UCSD-AML1 (cell line): Measurements from ENCODE around the gene TMPRSS6.

Experiments
- DNase-seq: peaks from one replicate; lab custom pipeline; 2025; ENCODE audit not compliant: unreplicated experiment; lab: John Stamatoyannopoulos, UW

TMPRSS6 gene

GRCh38 chr22:37118083-37118482, 8.6 kb upstream of the TMPRSS6 start:
- DNase-seq = no peak

- DNase-seq = no peak
Observed at GRCh38 chr22:37117092-37117491, 7.6 kb upstream of the TMPRSS6 start.

GRCh38 chr22:37115032-37115431, 5.5 kb upstream of the TMPRSS6 start:
- no peak for DNase-seq

GRCh38 chr22:37113757-37114156, 4.2 kb upstream of the TMPRSS6 start:
- DNase-seq = no peak

GRCh38 chr22:37112084-37112728, 2.7 kb upstream of the TMPRSS6 start:
- DNase-seq = no peak

- no peak for DNase-seq
Observed at GRCh38 chr22:37111156-37111717, 1.7 kb upstream of the TMPRSS6 start.

DNA sequence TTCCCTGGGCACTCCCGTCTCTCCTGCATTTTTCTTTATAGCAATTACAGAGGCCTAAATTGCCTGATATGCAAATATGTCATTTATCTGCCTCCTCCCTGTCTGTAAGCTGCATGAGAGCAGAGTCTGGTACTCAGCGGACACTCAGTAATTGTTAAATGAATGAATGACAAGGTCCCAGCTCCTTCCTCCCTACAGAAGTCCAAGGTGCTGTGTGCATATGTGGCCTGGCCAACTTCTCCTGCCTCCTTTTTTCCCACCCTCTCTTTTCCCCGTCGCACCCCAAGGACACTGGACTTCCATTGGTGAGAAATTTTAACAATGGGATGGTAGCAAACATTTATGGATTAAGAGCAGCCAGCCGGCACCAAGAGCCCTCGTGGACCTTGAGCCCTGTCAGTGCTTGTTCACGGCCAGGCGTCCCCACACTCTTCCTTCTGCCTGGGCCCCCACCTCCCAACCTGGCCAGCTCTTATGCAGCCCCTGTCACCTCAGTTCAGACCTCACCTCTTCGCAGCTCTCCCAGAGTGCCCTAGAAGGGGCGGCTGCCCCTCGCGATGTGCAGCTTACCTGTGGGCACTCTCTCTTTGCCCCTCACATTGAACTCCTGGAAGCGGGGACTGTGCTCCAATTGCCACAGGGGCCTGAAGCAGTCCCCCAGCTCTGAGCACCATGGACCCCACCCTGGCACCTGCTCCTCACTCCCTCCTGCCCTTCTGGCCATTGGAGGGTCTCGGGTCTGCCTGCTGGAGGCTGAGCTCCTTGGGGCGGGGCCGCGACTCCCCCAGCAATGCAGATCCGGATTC, 1.5 kb downstream of the TMPRSS6 start:
- no peak for DNase-seq

DNA sequence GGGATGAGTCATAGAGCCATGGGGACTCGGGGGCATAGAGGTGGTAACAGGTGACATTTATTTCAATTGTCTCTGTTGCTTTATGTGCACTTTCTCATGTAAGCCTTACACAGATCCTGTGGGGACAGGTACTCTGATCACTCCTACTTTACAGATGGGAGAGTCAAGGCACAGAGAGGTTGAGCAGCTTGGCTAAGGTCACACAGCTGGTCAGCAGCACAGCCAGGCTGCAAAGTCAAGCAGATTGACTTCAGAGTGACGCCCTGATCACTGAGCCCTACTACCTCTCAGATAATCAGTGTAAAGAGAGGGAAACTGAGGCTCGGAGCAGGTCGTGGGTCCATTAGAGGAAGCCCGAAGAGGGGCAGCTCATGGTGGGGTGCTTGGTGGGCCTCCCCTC, 3.5 kb downstream of the TMPRSS6 start:
- no peak for DNase-seq

- DNase-seq = no peak
Observed at GRCh38 chr22:37105154-37105553, 4.4 kb downstream of the TMPRSS6 start.

DNA sequence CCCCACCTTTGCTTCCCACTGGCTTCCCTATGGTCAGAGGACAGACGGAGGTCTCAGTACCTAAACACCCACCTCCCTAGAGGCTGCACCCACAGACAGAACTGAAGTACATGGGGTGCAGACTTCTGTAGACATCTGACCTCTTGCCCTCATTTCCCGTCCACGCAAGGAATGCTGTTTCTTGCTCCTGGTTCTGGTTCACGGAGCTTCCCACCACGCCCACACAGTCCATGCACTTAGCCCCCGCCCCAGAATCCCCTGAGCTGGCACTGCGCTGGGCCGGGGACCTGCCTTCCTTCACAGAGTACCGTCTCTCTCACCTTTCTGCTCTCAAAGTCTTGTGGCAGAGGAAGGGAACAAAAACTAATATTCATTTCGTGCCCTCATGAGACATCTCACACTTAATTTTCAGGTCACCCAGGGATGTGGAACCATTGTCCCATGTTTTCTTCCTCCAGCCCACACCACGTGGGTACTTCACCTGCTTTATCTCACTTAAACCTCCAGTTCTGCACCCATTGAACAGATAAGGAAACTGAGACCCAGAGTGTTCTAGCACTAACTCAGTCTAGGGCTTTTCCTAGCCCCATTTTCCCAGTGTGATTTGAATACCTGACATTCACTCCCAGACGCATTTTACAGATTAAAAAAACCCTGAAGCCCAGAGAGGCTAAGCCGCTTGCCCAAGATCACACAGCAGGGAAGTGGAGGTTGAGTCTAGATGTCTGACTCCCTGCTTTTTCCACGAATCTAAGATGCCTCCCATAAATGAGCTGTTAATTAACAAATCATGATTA, 5.7 kb downstream of the TMPRSS6 start:
- DNase-seq = no peak

DNA sequence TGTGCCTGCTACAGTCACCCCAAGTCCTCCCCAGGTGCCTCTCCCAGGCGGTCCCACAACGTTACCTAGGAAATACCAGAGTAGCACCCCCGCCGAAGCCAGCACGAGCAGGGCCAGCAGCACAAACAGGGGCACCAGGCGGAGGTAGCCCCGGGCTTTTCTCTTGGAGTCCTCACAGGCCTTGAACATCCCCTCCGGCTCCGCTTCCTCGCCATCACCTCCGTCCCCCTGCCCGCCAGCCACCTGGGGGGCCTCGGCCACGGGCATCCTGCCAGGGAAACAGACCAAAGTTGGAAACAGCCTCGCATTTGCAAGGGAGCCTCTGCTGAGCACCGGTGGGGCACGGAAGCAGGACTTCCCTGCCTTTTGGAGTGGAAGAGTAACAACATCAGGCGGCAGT, 6.4 kb downstream of the TMPRSS6 start:
- DNase-seq = no peak

DNA sequence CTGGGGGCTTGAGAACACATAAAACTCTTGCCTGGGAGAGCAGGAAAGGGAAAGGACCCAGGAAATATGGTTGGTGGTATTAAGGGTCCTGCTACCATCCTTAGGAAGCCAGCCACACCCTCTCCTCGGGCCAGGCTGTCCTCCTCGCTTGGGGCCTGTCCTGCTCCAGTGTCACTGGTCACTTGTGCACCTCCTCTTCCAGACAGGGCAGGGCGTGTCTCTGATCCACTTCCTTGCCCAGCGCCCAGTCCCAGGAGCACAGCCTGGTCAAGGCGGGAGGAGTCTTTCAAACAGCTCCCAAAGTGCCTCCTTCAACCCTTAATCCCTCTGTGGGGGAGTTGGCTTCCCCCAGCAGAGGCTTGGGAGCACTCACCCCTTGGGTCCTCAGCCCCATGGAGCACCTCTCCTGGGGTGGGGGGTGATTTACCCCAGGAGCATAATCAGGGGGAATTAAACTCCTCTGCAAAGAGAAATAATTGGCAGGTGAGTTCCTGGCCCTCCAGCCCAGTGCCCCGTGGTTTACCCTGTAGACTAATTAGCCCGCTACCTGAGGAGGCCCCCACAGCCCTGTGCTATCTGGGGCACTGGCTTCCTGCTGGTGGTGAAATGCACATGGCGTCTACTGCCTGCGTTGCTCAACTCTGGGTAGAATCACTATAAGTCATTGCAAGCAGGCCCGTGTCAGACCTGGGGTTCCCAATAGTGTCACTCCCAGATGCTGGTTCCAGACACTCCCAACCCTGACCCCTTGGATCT, 8.0 kb downstream of the TMPRSS6 start:
- DNase-seq = no peak

DNA sequence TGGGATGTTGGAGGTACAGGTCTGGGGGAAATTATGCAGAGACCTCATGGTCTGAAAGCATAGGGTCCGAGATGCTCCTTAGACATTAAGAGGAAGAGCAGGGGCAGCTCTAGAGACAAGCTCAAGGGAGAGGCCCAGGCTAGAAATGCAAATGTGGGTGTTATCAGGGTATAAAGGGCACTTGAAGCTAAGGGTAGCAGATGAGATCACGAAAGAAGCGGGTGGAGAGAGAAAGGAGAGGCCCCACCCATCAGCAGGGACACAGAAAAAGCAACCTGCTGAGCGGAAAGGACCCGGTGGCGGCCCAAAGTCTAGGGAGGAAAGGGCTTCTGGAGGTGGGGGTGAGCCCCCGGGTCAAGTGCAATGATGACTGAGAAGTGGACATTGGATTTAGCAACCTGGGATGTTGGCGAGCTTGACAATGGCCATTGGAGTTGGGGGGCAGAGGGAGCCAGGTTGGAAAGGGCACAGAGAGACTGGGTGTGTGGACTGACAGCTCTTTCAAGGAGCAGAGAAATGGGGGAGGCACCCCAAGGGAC, 8.9 kb downstream of the TMPRSS6 start:
- DNase-seq = no peak

DNA sequence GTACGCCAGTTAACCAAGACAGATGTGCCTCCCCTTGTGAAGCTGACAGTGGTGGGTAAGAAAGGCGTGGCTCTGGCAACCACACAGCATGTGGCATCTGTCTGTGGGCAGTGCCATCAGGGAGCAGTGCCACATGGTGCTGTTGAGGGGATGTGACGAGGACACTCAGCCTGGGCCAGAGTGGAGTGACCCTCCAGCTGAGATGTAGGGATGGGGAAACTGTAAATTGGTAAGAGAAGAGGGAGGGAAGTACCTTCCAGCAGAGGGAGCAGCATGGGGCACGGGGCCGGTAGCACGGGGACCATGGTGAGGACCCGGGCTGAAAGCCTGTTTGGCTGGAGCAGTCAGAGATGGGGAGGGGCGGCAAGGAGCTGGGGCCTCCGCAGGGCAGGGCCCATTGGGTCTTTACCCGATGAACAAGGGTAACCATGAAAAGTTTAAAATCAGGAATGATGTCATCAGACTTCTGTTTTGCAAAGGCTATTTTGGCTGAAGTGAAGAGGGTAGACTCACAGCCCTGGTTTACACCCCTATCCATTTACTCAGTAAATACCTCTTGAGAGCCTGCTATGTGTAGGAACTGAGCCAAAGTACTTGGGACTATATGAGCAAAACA, 10.4 kb downstream of the TMPRSS6 start:
- DNase-seq = peak; percentile 27

GRCh38 chr22:37097346-37097745, 12.2 kb downstream of the TMPRSS6 start:
- DNase-seq = no peak

DNA sequence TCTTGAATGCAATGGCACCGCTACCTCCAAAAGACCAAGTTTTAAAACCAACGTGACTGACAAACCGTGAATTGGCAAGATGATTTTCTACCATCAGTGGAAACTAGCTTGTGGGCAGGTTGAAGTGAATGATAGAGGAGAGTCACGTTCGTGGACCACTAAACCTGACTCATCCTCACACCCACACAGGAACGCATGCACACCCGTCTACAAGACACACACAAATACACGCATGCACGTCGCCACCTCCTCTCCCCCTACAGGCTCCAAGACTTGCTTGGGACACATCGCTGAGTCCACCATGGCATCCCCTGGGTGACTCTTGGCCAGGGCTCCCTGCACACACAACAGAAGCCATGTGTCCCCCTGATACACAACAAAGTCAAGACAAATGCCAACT, 14.4 kb downstream of the TMPRSS6 start:
- no peak for DNase-seq

GRCh38 chr22:37094239-37094638, 15.3 kb downstream of the TMPRSS6 start:
- DNase-seq = no peak

DNA sequence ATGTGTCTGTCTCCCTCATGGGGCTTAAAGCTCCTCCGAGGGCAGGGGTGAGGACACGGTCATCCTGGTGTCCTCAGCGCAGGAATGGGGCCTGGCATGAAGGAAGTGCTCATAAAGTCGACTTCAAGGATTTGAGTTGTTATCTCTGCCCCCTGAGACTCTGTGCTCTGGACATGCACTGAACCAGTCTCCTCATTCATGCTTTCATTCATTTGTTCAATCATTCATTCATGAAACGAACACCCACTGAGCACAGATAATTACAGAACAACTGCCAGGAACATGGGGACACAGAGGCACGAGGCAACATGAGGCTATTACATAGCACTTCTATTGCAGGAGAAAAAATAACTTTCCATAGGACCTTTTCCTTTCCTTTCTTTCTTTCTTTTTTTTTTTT, 16.5 kb downstream of the TMPRSS6 start:
- DNase-seq = no peak

DNA sequence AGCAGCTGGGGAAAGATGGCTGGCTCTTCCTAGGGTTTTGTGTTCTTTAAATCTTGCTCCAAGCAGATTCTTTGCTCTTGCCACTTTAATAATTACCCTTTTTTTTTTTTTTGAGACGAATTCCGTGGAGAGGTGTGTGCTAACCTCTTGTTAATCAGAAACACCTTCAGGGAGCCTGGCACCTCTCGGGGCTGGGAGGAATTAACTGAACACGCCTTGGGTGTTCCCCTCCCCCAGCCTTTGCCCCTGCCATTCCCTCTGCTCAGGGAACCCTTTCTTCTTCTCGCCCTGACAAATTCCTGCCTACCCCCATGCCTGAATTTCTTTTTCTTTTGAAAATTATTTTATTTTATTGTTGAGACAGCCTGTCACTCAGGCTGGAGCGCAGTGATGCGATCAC, 17.5 kb downstream of the TMPRSS6 start:
- DNase-seq = no peak
